Parietal lobe (tissue), 2 donors: ENCODE results near the gene CDKN2D. TPM values are rescaled to one million over a fixed set of nuclear protein-coding genes. Genes with fewer than 3 reads are reported as not detected.

Experiments
- small RNA-seq: library from RNA; depleted of rRNA; stranded (forward); fragments of <200 nt; gene quantifications from one replicate; pipeline ENCODE3, GENCODE V24; 2014; ENCODE audit warnings: low replicate concordance
- total RNA-seq: library from RNA; depleted of rRNA; stranded (reverse); fragments of >200 nt; gene quantifications from one replicate; pipeline ENCODE4 v1.2.3, GENCODE V29; 2014

The CDKN2D gene
- 72.6 TPM for total RNA-seq

GRCh38 chr19:10568826-10569651 is at the start of gene CDKN2D:
CDKN2D (minus strand) TSS chr19:10568979; CDS start chr19:10568653, 326 bp downstream.

DNA sequence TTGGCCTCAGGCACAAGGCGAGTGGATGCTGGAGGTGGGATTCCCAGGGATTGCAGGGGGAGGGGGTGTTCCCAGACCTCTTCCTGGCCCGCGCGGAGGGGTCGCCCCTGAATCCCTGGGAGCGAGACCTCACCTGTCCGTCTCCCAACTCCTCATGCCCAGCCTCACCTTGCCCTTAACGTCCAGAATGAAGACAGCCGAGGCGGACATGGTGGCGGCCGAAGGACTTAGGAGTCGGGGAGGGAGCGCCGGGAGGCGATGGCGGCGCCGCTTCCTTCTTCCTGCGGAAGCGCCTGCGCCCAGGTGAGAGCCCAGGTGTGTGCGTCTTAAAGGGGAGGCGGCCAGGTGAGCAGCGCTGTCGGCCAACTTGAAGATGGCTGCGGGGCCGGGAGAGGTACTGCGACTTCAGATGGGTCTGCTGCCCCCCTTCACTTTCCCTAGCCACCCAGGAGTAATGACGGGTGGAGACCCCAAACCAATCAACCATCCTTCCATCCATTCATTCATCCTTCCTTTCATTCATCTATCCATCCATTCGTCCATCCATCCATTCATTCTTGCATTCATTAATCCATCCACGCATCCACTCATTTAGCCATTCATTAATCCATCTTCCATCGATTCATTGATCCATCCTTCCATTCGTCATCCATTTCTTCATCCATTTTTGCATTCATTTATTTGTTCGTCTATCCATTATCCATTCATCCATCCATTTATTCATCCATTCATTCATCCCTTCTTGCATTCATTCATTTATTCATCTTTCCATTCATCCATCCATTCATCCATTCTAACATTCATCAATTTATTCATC is 18.5 kb upstream of the CDKN2D start, which contains the start of gene AP1M2:
Gene AP1M2, minus strand, starts transcription at position 291 of the 817 bp plus-strand sequence. Its CDS starts 81 bp downstream, at position 210.

DNA sequence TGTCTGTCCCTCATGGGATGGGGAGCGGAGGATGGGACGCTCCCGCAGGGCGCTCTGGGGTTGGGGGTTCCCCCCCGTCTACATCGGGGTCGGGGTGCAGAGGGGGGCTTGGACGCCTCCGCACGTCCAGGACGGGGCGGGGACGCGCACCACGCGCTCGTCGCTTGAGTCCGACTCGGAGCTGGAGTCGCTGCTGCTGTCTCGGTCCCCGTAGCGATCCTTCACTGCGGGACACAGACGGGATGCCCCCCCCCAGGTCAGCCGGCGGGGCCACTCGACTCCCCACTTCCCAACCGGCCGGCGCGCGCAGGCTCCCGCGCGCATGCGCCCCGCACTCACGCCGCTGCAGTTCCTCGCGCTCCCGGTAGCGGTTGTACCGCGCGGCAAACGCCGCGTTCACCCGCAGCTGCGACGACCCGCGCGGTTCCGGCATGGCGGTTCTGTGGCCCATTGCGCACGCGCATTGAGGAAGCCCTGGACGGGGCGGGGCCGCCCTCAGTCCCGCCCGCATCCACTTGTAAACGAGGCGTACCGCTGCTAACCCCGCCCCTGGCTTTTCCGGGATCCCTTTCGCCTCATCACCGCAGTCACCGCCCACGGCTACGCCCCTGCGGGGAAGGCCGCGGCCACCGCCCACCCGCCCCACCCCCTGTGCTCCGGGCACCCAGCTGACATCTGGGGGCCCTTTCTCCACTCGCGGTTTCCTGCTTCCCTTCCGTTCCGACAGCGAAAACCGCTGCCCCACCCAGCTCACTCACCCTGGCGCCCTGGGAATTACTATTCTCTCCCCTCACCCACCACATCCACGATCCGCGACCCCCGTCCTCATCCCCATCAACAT is 3.0 kb downstream of the CDKN2D start, which contains the start of gene KRI1:
Gene KRI1, minus strand, starts transcription at position 444 of the 841 bp plus-strand sequence. Its CDS starts 11 bp downstream, at position 433.

GRCh38 chr19:10543420-10544241 is 25.1 kb downstream of the CDKN2D start, which contains the start of gene ATG4D:
ATG4D (plus strand) TSS chr19:10543904; CDS start chr19:10544091, 187 bp downstream.

GRCh38 chr19:10517361-10517759 is 51.4 kb downstream of the CDKN2D start, which contains the start of gene S1PR5:
S1PR5 (minus strand) TSS chr19:10517447; CDS start chr19:10515011, 2,436 bp downstream.

Small RNA genes lying within 50 kb of the gene (small RNA-seq; reads per million reads assigned to genes)
- gene MIR1238 (not detected), gene RNU7-140P (not detected)

Other genes starting within 250 kb of the CDKN2D start
- gene RAVER1, start 235.4 kb downstream of the CDKN2D start, total RNA-seq, result 5.9 TPM
- 0.63 TPM for gene ICAM3, start 229.4 kb downstream of the CDKN2D start, total RNA-seq
- 67.6 TPM for gene TYK2, start 188.4 kb downstream of the CDKN2D start, total RNA-seq
- 52.6 TPM for gene CDC37, start 165.4 kb downstream of the CDKN2D start, total RNA-seq
- 7.8 TPM for gene PDE4A, start 148.4 kb downstream of the CDKN2D start, total RNA-seq
- gene KEAP1, start 65.6 kb downstream of the CDKN2D start, total RNA-seq, result 38.5 TPM
- not detected for gene S1PR5, start 51.5 kb downstream of the CDKN2D start, total RNA-seq
- 14.7 TPM for gene ATG4D, start 25.1 kb downstream of the CDKN2D start, total RNA-seq
- gene KRI1, start 3.0 kb downstream of the CDKN2D start, total RNA-seq, result 4.7 TPM
- gene AP1M2, start 18.3 kb upstream of the CDKN2D start, total RNA-seq, result not detected
- gene SLC44A2, start 56.6 kb upstream of the CDKN2D start, total RNA-seq, result 31.9 TPM
- 277 TPM for gene ILF3, start 85.4 kb upstream of the CDKN2D start, total RNA-seq
- 50.1 TPM for gene QTRT1, start 132.5 kb upstream of the CDKN2D start, total RNA-seq
- 94.8 TPM for gene DNM2, start 149.1 kb upstream of the CDKN2D start, total RNA-seq